Hepatocyte (in vitro differentiated cells): Measurements from ENCODE around the gene CCDC34. TPM values are rescaled to one million over a fixed set of nuclear protein-coding genes. Genes with fewer than 3 reads are reported as not detected.

Experiments used
- DNase-seq: peaks from one replicate; pipeline ENCODE4 v3.0.0-alpha.2; 2016; ENCODE audit warnings: low spot score
- H2AFZ ChIP-seq: fragments of 200-600 bp; sonication (generic); 2 replicates; pipeline ENCODE4 v1.6.0; 2016; ENCODE audit warnings: antibody characterized with exemption, mild to moderate bottlenecking
- H3K27ac ChIP-seq: fragments of 200-600 bp; sonication (generic); 2 replicates; pipeline ENCODE4 v1.5.1; 2016; ENCODE audit warnings: mild to moderate bottlenecking
- H3K27me3 ChIP-seq: fragments of 200-600 bp; sonication (generic); 2 replicates; pipeline ENCODE4 v1.6.1; 2016
- H3K36me3 ChIP-seq: fragments of 200-600 bp; sonication (generic); replicated peaks from 2 replicates; pipeline ENCODE4 v1.5.1; 2016; ENCODE audit warnings: low read depth; ENCODE audit not compliant: insufficient read depth
- H3K4me1 ChIP-seq: fragments of 200-600 bp; sonication (generic); 2 replicates; pipeline ENCODE4 v1.5.1; 2016; ENCODE audit warnings: mild to moderate bottlenecking, moderate library complexity; ENCODE audit not compliant: insufficient read depth
- H3K4me2 ChIP-seq: fragments of 200-600 bp; sonication (generic); 2 replicates; pipeline ENCODE4 v1.6.0; 2016
- H3K4me3 ChIP-seq: fragments of 200-600 bp; sonication (generic); 2 replicates; pipeline ENCODE4 v1.5.1; 2016; ENCODE audit warnings: mild to moderate bottlenecking
- H3K79me2 ChIP-seq: fragments of 200-600 bp; sonication (generic); 2 replicates; pipeline ENCODE4 v1.6.0; 2017; ENCODE audit warnings: mild to moderate bottlenecking
- H3K9me2 ChIP-seq: fragments of 200-600 bp; sonication (generic); replicated peaks from 2 replicates; pipeline ENCODE4 v1.6.0; 2017; ENCODE audit warnings: mild to moderate bottlenecking; ENCODE audit not compliant: insufficient read depth
- H3K9me3 ChIP-seq: fragments of 200-600 bp; sonication (generic); 2 replicates; pipeline ENCODE4 v1.5.1; 2016; ENCODE audit warnings: low read depth, mild to moderate bottlenecking
- H4K20me1 ChIP-seq: fragments of 200-600 bp; sonication (generic); 2 replicates; pipeline ENCODE4 v1.6.0; 2016; ENCODE audit warnings: mild to moderate bottlenecking; ENCODE audit not compliant: insufficient read depth, poor library complexity, severe bottlenecking
- CTCF ChIP-seq: fragments of 200-600 bp; sonication (generic); IDR thresholded peaks from 2 replicates; pipeline ENCODE4 v1.5.1; 2016; ENCODE audit warnings: antibody characterized with exemption, mild to moderate bottlenecking; ENCODE audit not compliant: poor library complexity
- EZH2 ChIP-seq: fragments of 200-600 bp; sonication (generic); IDR thresholded peaks from 2 replicates; pipeline ENCODE4 v1.6.1; 2016; ENCODE audit warnings: antibody characterized with exemption, mild to moderate bottlenecking, borderline replicate concordance
- EZH2phosphoT487 ChIP-seq: fragments of 200-600 bp; sonication (generic); IDR thresholded peaks from one replicate; pipeline ENCODE4 v1.6.1; 2018; ENCODE audit warnings: antibody characterized with exemption, mild to moderate bottlenecking, low read depth, moderate library complexity; ENCODE audit not compliant: unreplicated experiment, severe bottlenecking
- WGBS: methylation state at CpG from one replicate; pipeline ENCODE4 v1.1.6; 2016; ENCODE audit warnings: low lambda C conversion rate; ENCODE audit errors: missing lambda C conversion rate; 5-methylcytosine and 5-hydroxymethylcytosine counted together
- polyA plus RNA-seq: library from polyadenylated mRNA; unstranded; fragments of >200 nt; fragmentation: Nextera tagmentation; extraction: Ambion mirVana; gene quantifications from 2 replicates; pipeline ENCODE4 v1.2.1, GENCODE V29; 2016
- total RNA-seq: library from RNA; depleted of rRNA; stranded (reverse); fragments of >200 nt; gene quantifications from 2 replicates; pipeline ENCODE4 v1.2.3, GENCODE V29; 2014

Gene CCDC34
- total and polyA plus RNA-seq, 2 experiments from 2014 or later: 6.0 to 7.5 TPM

- H3K9me2 ChIP-seq: no peaks in the 10 kb centered on the region
- 90% methylated on average over 3 of the region's 3 CpGs for WGBS
- no peaks in the 10 kb centered on the region for H3K27me3 ChIP-seq
- peak overlapping the region; percentile 65 for H3K27ac ChIP-seq
- no peaks in the 10 kb centered on the region for H4K20me1 ChIP-seq
- peaks cover 2% of the 10 kb centered on the region for H3K79me2 ChIP-seq
- DNase-seq: no peak
- H3K9me3 ChIP-seq: no peaks in the 10 kb centered on the region
- TF ChIP-seq EZH2phosphoT487 (no peak), EZH2 (no peak), CTCF (no peak)
- H3K4me3 ChIP-seq: no peak overlapping the region
- H3K4me2 ChIP-seq: peak overlapping the region; percentile 43
- H3K4me1 ChIP-seq: peaks cover 34% of the 10 kb centered on the region
- H2AFZ ChIP-seq: no peak overlapping the region
- no peaks in the 10 kb centered on the region for H3K36me3 ChIP-seq
Measured at GRCh38 chr11:27373392-27373791, 10.4 kb upstream of the CCDC34 start.

DNA sequence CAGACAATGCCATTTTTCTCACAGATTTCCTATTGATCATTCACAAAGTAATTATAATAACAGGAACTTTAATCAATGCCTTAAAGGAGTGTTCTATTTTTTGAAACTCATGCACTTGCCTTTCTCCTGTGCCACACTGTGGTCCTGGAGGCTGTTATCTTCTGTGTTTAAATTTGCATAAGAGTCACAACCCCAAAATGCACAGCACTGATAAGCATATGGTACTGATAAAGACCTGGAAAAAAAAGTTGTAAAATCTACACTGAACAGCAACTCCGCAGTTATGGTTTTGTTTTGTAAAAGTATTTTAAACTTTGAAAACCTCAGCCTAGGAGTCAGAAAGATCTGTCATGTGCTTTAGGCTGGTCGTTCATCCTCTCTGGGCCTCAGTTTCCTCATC, 9.1 kb upstream of the CCDC34 start:
- TF ChIP-seq EZH2phosphoT487: no peak
- no peak for TF ChIP-seq CTCF
- TF ChIP-seq EZH2: no peak
- no peaks in the 10 kb centered on the region for H3K36me3 ChIP-seq
- DNase-seq: no peak
- 34% methylated on average over 2 of the region's 2 CpGs for WGBS
- H3K9me3 ChIP-seq: no peaks in the 10 kb centered on the region
- no peak overlapping the region for H3K4me3 ChIP-seq
- no peak overlapping the region for H3K27ac ChIP-seq
- H3K4me1 ChIP-seq: peaks cover 34% of the 10 kb centered on the region
- no peaks in the 10 kb centered on the region for H3K9me2 ChIP-seq
- no peaks in the 10 kb centered on the region for H4K20me1 ChIP-seq
- no peaks in the 10 kb centered on the region for H3K27me3 ChIP-seq
- peak overlapping the region; percentile 37 for H3K4me2 ChIP-seq
- H2AFZ ChIP-seq: no peak overlapping the region
- no peaks in the 10 kb centered on the region for H3K79me2 ChIP-seq

GRCh38 chr11:27371489-27371888, 8.5 kb upstream of the CCDC34 start:
- Histone ChIP-seq H3K4me3 (no peak overlapping the region), H4K20me1 (no peaks in the 10 kb centered on the region), H3K9me3 (no peaks in the 10 kb centered on the region), H3K4me1 (peaks cover 34% of the 10 kb centered on the region), H3K4me2 (no peak overlapping the region), H3K79me2 (peaks cover 4% of the 10 kb centered on the region), H3K27me3 (no peaks in the 10 kb centered on the region), H2AFZ (no peak overlapping the region), H3K9me2 (no peaks in the 10 kb centered on the region), H3K36me3 (no peaks in the 10 kb centered on the region), H3K27ac (peak overlapping the region; percentile 43)
- TF ChIP-seq CTCF (no peak), EZH2 (no peak), EZH2phosphoT487 (no peak)
- DNase-seq: no peak

GRCh38 chr11:27370374-27370773, 7.4 kb upstream of the CCDC34 start:
- Histone ChIP-seq H3K27me3 (no peaks in the 10 kb centered on the region), H3K4me2 (peak overlapping the region; percentile 49), H3K36me3 (no peaks in the 10 kb centered on the region), H3K27ac (peak overlapping the region; percentile 64), H3K4me1 (peaks cover 34% of the 10 kb centered on the region), H3K9me3 (no peaks in the 10 kb centered on the region), H3K9me2 (no peaks in the 10 kb centered on the region), H3K79me2 (peaks cover 4% of the 10 kb centered on the region), H4K20me1 (no peaks in the 10 kb centered on the region), H2AFZ (no peak overlapping the region), H3K4me3 (no peak overlapping the region)
- TF ChIP-seq CTCF: no peak
- WGBS: 27% methylated on average over 2 of the region's 2 CpGs
- peak; percentile 76 for DNase-seq
